ENCODE results near the gene CACNA2D2. TPM values are rescaled to one million over a fixed set of nuclear protein-coding genes. Genes with fewer than 3 reads are reported as not detected.
A peak's percentile ranks its signal among the peaks of the same experiment; 100 is the strongest.

CACNA2D2 gene
- total and polyA plus RNA-seq, 2 of the 13 experiments (the other 11 are each of a cell fraction or from before 2014, with no cell fraction given), result not detected

- TF ChIP-seq AFF4 (CRISPR knock-in tag; IDR thresholded peaks at IDR 0.05) (no peak), ZNF713 (CRISPR knock-in tag; IDR thresholded peaks at IDR 0.05) (no peak), ZNF224 (CRISPR knock-in tag; IDR thresholded peaks at IDR 0.05) (peak; percentile 86), FLYWCH1 (CRISPR knock-in tag; IDR thresholded peaks at IDR 0.05) (peak; percentile 90; the same call in 1 of the 2 replicates), ZNF816 (CRISPR knock-in tag; IDR thresholded peaks at IDR 0.05; ENCODE audit: borderline replicate concordance) (peak; percentile 84; the same call in 1 of the 2 replicates), ZNF709 (CRISPR knock-in tag; IDR thresholded peaks at IDR 0.05) (peak; percentile 79), SMARCC2 (IDR thresholded peaks at IDR 0.05) (no peak), MEF2D (CRISPR knock-in tag; IDR thresholded peaks at IDR 0.05) (no peak; the same call in none of the 2 replicates), ZNF563 (CRISPR knock-in tag; IDR thresholded peaks at IDR 0.05) (peak; percentile 89; the same call in 1 of the 2 replicates), CAMTA2 (CRISPR knock-in tag; IDR thresholded peaks at IDR 0.05; ENCODE audit: borderline replicate concordance) (peak; percentile 55; the same call in 1 of the 2 replicates), MYC (CRISPR knock-in tag; IDR thresholded peaks at IDR 0.05; ENCODE audit: borderline replicate concordance) (peak; percentile 87), RBAK (CRISPR knock-in tag; IDR thresholded peaks at IDR 0.05) (no peak), ZNF740 (CRISPR knock-in tag; IDR thresholded peaks at IDR 0.05) (no peak), AGO1 (IDR thresholded peaks at IDR 0.05; ENCODE audit: low read depth, low read length, poor library complexity, severe bottlenecking) (peak; percentile 51), MXD3 (CRISPR knock-in tag; IDR thresholded peaks at IDR 0.05) (peak; percentile 96), MBD4 (IDR thresholded peaks at IDR 0.05; ENCODE audit: borderline replicate concordance, low read length) (no peak), ZNF549 (CRISPR knock-in tag; IDR thresholded peaks at IDR 0.05) (no peak), ZNF558 (CRISPR knock-in tag; IDR thresholded peaks at IDR 0.05; ENCODE audit: borderline replicate concordance) (peak; percentile 97), SMAD9 (CRISPR knock-in tag; IDR thresholded peaks at IDR 0.05) (no peak), ZNF773 (CRISPR knock-in tag; IDR thresholded peaks at IDR 0.05; ENCODE audit: borderline replicate concordance) (peak; percentile 95), SRSF9 (IDR thresholded peaks at IDR 0.05; ENCODE audit: borderline replicate concordance, insufficient read depth, low read depth, low read length, poor library complexity, severe bottlenecking) (no peak), NFATC3 (CRISPR knock-in tag; IDR thresholded peaks at IDR 0.05) (peak; percentile 86; the same call in 1 of the 2 replicates), KLF9 (CRISPR knock-in tag; IDR thresholded peaks at IDR 0.05; ENCODE audit: low read depth) (peak; percentile 82; the same call in 1 of the 2 replicates), MYPOP (CRISPR knock-in tag; IDR thresholded peaks at IDR 0.05) (peak; percentile 83; the same call in 1 of the 2 replicates)
These were observed 152.7 kb downstream of the CACNA2D2 start, which contains the start of the genes CYB561D2 and NPRL2 (continued) for GRCh38 chr3:50350527-50351322.

All from HepG2 (cell line).